ENCODE measurements around the gene EPS8L3.
"Not testable (repeated sequence)": the region's sequence is repeated elsewhere in the genome, so short reads cannot be mapped to it uniquely, and the experiment has no call there.

EPS8L3 gene

GRCh38 chr1:109726728-109727373 lies 36.9 kb downstream of the EPS8L3 start:
- no peak for DNase-seq

- no peak for DNase-seq
Observed at GRCh38 chr1:109726007-109726406, 37.7 kb downstream of the EPS8L3 start.

- no peak for DNase-seq
Observed at GRCh38 chr1:109725510-109725909, 38.2 kb downstream of the EPS8L3 start.

GRCh38 chr1:109724933-109725332 lies 38.8 kb downstream of the EPS8L3 start:
- DNase-seq, result no peak

- DNase-seq, result no peak
Observed at GRCh38 chr1:109722908-109723691, 40.6 kb downstream of the EPS8L3 start.

- no peak for DNase-seq
Observed at GRCh38 chr1:109721971-109722370, 41.8 kb downstream of the EPS8L3 start.

- no peak for DNase-seq
Observed at GRCh38 chr1:109721042-109721441, 42.7 kb downstream of the EPS8L3 start.

GRCh38 chr1:109719337-109719837 lies 44.3 kb downstream of the EPS8L3 start:
- DNase-seq, result no peak

- no peak for DNase-seq
Observed at GRCh38 chr1:109718495-109718894, 45.2 kb downstream of the EPS8L3 start.

GRCh38 chr1:109717729-109718128 lies 46.0 kb downstream of the EPS8L3 start:
- DNase-seq, result no peak

GRCh38 chr1:109716570-109717090 lies 47.1 kb downstream of the EPS8L3 start:
- no peak for DNase-seq

- DNase-seq, result no peak
Observed at GRCh38 chr1:109716121-109716520, 47.6 kb downstream of the EPS8L3 start.

- no peak for DNase-seq
Observed at GRCh38 chr1:109714661-109715372, 48.9 kb downstream of the EPS8L3 start.

GRCh38 chr1:109713636-109714035 lies 50.1 kb downstream of the EPS8L3 start:
- DNase-seq, result no peak

GRCh38 chr1:109712321-109712864 lies 51.3 kb downstream of the EPS8L3 start:
- DNase-seq, result no peak

GRCh38 chr1:109711593-109712320 lies 52.0 kb downstream of the EPS8L3 start, which contains the start of gene GSTM5:
Gene GSTM5 (plus strand): TSS chr1:109712251. CDS start chr1:109712313, 62 bp downstream.
- DNase-seq, result not testable (repeated sequence)

- DNase-seq, result not testable (repeated sequence)
Observed at GRCh38 chr1:109709822-109710221, 53.9 kb downstream of the EPS8L3 start.

GRCh38 chr1:109708949-109709348 lies 54.8 kb downstream of the EPS8L3 start:
- DNase-seq, result not testable (repeated sequence)

GRCh38 chr1:109705411-109705810 lies 58.3 kb downstream of the EPS8L3 start:
- no peak for DNase-seq

GRCh38 chr1:109704173-109704572 lies 59.5 kb downstream of the EPS8L3 start:
- no peak for DNase-seq

GRCh38 chr1:109702940-109703339 lies 60.8 kb downstream of the EPS8L3 start:
- not testable (repeated sequence) for DNase-seq
